GM18526 (cell line): ENCODE data around the gene DOK4.

Experiments used
- POLR2A ChIP-seq: IDR thresholded peaks from 3 replicates; pipeline ENCODE4 v1.6.1; 2011; ENCODE audit not compliant: insufficient read length; ENCODE audit errors: extremely low read depth

Gene DOK4

GRCh38 chr16:57485916-57486857 lies at the start of gene DOK4:
Gene DOK4 (minus strand): TSS chr16:57486493. CDS start chr16:57479507, 6,986 bp downstream.
- no peak for TF ChIP-seq POLR2A

DNA sequence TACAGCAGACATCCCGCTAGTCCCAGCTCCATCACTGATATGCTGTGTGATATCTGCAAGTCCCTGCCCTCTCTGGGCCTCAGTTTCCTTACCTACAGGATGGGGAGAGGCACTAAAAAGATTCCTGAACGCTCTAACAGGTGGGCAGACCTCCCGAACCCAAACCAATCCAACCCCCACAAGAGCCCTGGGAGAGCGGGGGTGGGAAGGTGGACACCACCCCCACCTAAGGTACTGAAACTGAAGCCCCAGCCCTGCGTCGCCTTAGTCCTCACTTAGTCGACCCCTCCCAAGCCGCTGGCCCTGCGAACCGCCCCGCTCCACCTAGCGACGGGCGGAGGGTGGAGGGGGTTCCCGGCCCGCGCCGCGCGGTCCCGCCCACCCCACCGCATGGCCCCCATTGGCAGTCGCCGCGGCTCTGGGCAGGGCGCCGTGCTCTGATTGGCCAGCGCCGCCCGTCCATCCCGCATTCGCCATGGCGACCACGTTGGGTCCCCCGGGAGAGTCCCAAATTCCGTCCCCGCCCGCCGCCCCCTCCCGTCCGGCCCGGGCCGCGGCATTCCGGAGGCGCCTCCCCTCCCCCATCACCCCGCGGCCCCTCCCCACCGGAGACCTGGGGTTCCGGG lies 49.5 kb upstream of the DOK4 start:
- no peak for TF ChIP-seq POLR2A

GRCh38 chr16:57534881-57535658 lies 48.8 kb upstream of the DOK4 start:
- no peak for TF ChIP-seq POLR2A

- TF ChIP-seq POLR2A, result no peak
Observed at GRCh38 chr16:57534337-57534880, 48.1 kb upstream of the DOK4 start.

DNA sequence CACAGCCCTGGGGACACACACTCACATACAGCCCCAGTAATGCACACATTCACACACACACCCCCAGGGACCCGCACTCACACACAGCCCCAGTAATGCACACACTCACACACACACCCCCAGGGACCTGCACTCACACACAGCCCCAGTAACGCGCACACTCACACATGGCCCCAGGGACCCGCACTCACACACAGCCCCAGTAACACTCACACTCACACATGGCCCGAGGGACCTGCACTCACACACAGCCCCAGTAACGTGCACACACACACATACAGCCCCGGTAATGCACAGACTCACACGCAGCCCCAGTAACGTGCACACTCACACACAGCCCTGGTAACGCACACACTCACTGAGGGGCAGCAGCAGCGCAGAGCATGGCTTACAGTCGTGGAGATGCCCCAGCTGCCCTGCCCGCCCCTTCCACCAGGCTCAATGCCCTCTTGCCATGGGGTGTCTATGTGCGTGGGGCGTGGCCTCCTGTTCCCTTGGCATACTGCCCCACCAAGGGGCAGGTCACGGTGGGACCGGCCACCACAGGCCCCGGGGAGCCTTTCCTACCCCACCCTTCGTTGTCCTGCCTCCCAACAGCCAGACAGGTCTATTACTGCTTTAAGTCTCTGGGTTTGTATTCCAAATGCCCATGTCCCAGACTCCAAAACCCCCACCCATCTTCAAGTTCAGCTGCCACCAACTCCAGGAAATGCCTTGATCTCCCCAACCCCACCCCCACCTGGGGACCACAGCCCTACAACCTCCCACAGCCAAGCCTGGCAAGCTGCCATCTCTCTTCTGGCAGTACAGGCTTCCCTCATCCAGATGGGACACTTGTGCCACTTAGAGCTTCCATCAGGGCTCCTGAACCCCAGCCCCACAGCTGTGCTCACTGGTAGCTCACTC lies 47.4 kb upstream of the DOK4 start:
- no peak for TF ChIP-seq POLR2A

DNA sequence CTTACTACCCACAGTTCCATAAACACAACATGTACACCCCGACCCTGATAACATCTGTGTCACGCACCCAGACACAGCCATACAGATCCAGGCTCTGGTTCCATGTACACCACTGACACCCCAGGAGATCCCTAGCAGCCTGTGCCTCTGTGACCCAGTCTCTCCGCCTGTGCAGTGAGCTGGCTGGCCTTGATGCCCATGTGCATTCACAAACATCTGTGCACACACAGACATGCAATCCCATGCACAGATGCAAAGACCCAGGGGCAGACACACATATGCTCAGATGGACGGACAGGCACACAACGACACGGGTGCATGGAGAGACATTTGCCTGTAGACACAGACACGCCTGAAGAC lies 46.0 kb upstream of the DOK4 start:
- no peak for TF ChIP-seq POLR2A

- TF ChIP-seq POLR2A, result no peak
Observed at GRCh38 chr16:57531635-57532265, 45.5 kb upstream of the DOK4 start.

- TF ChIP-seq POLR2A, result no peak
Observed at GRCh38 chr16:57531253-57531575, 44.9 kb upstream of the DOK4 start.

DNA sequence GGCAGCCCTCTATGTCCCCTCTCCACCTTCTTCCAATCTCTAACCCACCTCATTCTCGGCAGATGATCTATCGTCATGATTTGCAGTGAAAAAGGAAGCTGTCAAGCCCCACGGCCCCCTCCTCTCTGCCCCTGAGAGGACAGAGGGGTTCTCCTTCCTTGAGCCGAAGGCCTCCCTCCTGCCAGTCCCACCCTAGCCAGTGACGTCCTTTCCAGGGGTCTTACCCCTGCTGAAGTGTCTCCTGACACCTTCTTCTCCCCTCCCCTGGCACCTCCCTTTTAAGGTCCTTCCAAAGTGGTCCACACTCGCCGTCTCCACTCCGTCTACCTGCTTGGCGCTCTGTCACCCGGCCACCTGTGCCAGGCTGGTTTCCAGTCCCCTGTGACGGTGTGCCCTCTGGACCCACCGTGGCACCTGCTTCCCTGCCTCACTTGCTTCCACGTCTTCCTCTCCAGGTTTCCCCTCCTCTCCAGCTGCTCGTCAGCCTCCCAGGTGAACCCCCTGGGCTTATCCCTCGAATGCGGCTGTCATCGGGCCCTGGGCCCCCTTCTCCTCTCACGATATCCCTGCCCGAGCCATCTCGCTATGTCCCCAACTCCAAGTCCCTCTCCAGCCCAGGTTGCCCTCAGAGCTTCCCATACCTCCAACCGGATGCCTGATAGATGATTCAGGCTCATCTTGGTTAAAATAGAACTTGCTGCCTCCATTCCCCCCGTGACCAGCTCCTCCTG lies 44.4 kb upstream of the DOK4 start:
- no peak for TF ChIP-seq POLR2A

- no peak for TF ChIP-seq POLR2A
Observed at GRCh38 chr16:57530104-57530521, 43.8 kb upstream of the DOK4 start.

GRCh38 chr16:57529391-57530103 lies 43.3 kb upstream of the DOK4 start:
- TF ChIP-seq POLR2A, result no peak

DNA sequence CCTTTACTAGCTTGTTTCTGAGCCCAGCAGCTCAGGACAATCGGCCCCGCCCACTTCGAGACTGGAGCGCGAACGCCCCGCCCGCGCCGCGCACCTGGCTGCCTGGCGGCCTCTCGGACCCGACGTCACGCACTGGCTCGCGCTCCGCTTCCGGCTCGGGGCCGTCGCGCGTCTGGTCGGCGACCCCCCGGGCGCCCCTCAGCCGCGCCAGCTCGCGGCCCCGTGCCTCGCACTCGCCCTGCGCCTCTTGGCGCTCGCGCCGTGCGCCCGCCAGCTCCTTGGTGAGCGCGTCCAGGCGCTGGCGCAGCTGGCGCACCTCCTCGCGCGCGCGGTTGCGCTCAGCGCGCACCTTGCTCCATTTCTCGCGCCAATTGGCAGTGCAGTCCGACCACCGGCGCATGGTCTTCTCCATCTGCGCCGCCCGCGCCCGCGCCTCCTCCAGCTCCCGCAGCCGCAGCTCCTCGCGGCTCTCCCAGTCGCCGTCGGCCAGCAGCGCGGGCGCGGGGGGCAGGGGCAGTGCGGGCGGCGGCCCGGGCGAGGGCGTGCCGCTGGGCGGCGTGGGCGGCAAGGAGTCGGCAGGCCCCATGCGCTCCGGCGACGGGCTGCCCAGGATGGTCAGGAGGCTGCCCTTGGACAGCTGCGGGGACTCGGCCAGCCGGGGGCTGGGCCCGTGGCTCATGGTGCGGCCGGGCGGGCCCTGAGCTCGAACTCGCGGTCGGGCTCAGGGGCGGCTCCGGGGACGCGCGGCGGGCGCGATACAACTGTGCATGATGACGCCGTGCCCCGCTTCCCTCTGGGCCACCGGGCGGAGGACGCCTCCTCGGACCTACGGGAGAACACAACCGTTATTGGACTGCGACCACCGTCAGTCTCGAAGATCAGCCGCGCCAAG lies 42.5 kb upstream of the DOK4 start:
- TF ChIP-seq POLR2A, result no peak
